ENCODE measurements around the gene ASTN1.

ASTN1 gene

GRCh38 chr1:177063648-177064047, 100.9 kb downstream of the ASTN1 start:
- no peak for DNase-seq (ENCODE audit: extremely low spot score)
- ChIA-PET CTCF (no interaction called here), POLR2A (no interaction called here)
- TF ChIP-seq LEF1 (IDR thresholded peaks at IDR 0.05; ENCODE audit: borderline replicate concordance) (no peak), NFRKB (IDR thresholded peaks at IDR 0.05) (no peak), FOXA1 (IDR thresholded peaks at IDR 0.05) (no peak), HDGF (IDR thresholded peaks at IDR 0.05; ENCODE audit: borderline replicate concordance) (no peak), ZNF384 (IDR thresholded peaks at IDR 0.05) (no peak), SP1 (IDR thresholded peaks at IDR 0.05) (no peak)

GRCh38 chr1:177054542-177054941, 110.0 kb downstream of the ASTN1 start:
- ChIA-PET CTCF (interaction anchor here (0.7 kb wide), 1 partner anchor 45 kb away, joined by 3 read pairs; no protein-coding TSS in a partner anchor), POLR2A (no interaction called here)
- DNase-seq (ENCODE audit: extremely low spot score) = no peak
- no peak for TF ChIP-seq FOXK2 (IDR thresholded peaks at IDR 0.05)
- no peak for TF ChIP-seq ELF4 (IDR thresholded peaks at IDR 0.05)
- no peak for TF ChIP-seq L3MBTL2 (conservative IDR thresholded peaks at IDR 0.05)
- TF ChIP-seq ZNF384 (IDR thresholded peaks at IDR 0.05) = no peak
- TF ChIP-seq FOXA1 (IDR thresholded peaks at IDR 0.05) = no peak
- no peak for TF ChIP-seq NFRKB (IDR thresholded peaks at IDR 0.05)
- no peak for TF ChIP-seq SUZ12 (IDR thresholded peaks at IDR 0.05)

GRCh38 chr1:177053648-177054047, 110.9 kb downstream of the ASTN1 start:
- ChIA-PET POLR2A (no interaction called here), CTCF (no interaction called here)
- no peak for TF ChIP-seq ELF4 (IDR thresholded peaks at IDR 0.05)
- no peak for TF ChIP-seq FOXK2 (IDR thresholded peaks at IDR 0.05)
- no peak for TF ChIP-seq SP1 (IDR thresholded peaks at IDR 0.05)
- TF ChIP-seq BHLHE40 (IDR thresholded peaks at IDR 0.05; ENCODE audit: borderline replicate concordance) = no peak
- TF ChIP-seq SUZ12 (IDR thresholded peaks at IDR 0.05) = no peak
- no peak for TF ChIP-seq FOXM1 (IDR thresholded peaks at IDR 0.05; ENCODE audit: borderline replicate concordance)
- no peak for TF ChIP-seq FOXA1 (IDR thresholded peaks at IDR 0.05)
- TF ChIP-seq PKNOX1 (IDR thresholded peaks at IDR 0.05) = no peak
- no peak for TF ChIP-seq ARNT (IDR thresholded peaks at IDR 0.05)
- TF ChIP-seq LEF1 (IDR thresholded peaks at IDR 0.05; ENCODE audit: borderline replicate concordance) = no peak
- TF ChIP-seq ZNF384 (IDR thresholded peaks at IDR 0.05) = no peak
- TF ChIP-seq NFRKB (IDR thresholded peaks at IDR 0.05) = no peak
- no peak for TF ChIP-seq TARDBP (IDR thresholded peaks at IDR 0.05)
- no peak for TF ChIP-seq L3MBTL2 (conservative IDR thresholded peaks at IDR 0.05)
- no peak for TF ChIP-seq HDGF (IDR thresholded peaks at IDR 0.05; ENCODE audit: borderline replicate concordance)
- TF ChIP-seq CTBP1 (IDR thresholded peaks at IDR 0.05; ENCODE audit: borderline replicate concordance) = no peak
- no peak for DNase-seq (ENCODE audit: extremely low spot score)

- no peak for TF ChIP-seq ELF4 (IDR thresholded peaks at IDR 0.05)
- TF ChIP-seq ZNF384 (IDR thresholded peaks at IDR 0.05) = no peak
- no peak for TF ChIP-seq BHLHE40 (IDR thresholded peaks at IDR 0.05; ENCODE audit: borderline replicate concordance)
- TF ChIP-seq LEF1 (IDR thresholded peaks at IDR 0.05; ENCODE audit: borderline replicate concordance) = no peak
- no peak for TF ChIP-seq FOXA1 (IDR thresholded peaks at IDR 0.05)
- no peak for TF ChIP-seq ARNT (IDR thresholded peaks at IDR 0.05)
- no peak for TF ChIP-seq NFRKB (IDR thresholded peaks at IDR 0.05)
- TF ChIP-seq CTBP1 (IDR thresholded peaks at IDR 0.05; ENCODE audit: borderline replicate concordance) = no peak
- no peak for TF ChIP-seq HDGF (IDR thresholded peaks at IDR 0.05; ENCODE audit: borderline replicate concordance)
- no peak for DNase-seq (ENCODE audit: extremely low spot score)
- ChIA-PET CTCF (no interaction called here), POLR2A (no interaction called here)
These were observed 116.0 kb downstream of the ASTN1 start for GRCh38 chr1:177048314-177049069.

- ChIA-PET CTCF (no interaction called here), POLR2A (no interaction called here)
- no peak for DNase-seq (ENCODE audit: extremely low spot score)
- TF ChIP-seq HDGF (IDR thresholded peaks at IDR 0.05; ENCODE audit: borderline replicate concordance) (no peak), LEF1 (IDR thresholded peaks at IDR 0.05; ENCODE audit: borderline replicate concordance) (no peak), TARDBP (IDR thresholded peaks at IDR 0.05) (no peak), PKNOX1 (IDR thresholded peaks at IDR 0.05) (no peak)
These were observed 119.4 kb downstream of the ASTN1 start for GRCh38 chr1:177045151-177045550.

GRCh38 chr1:177044390-177044789, 120.1 kb downstream of the ASTN1 start:
- DNase-seq (ENCODE audit: extremely low spot score) = no peak
- ChIA-PET POLR2A (no interaction called here), CTCF (no interaction called here)
- TF ChIP-seq SUZ12 (IDR thresholded peaks at IDR 0.05) (no peak), ELF4 (IDR thresholded peaks at IDR 0.05) (no peak), CTBP1 (IDR thresholded peaks at IDR 0.05; ENCODE audit: borderline replicate concordance) (no peak), FOXA1 (IDR thresholded peaks at IDR 0.05) (no peak), LEF1 (IDR thresholded peaks at IDR 0.05; ENCODE audit: borderline replicate concordance) (no peak), FOXM1 (IDR thresholded peaks at IDR 0.05; ENCODE audit: borderline replicate concordance) (no peak), NFRKB (IDR thresholded peaks at IDR 0.05) (no peak), TARDBP (IDR thresholded peaks at IDR 0.05) (no peak), HDGF (IDR thresholded peaks at IDR 0.05; ENCODE audit: borderline replicate concordance) (no peak), BHLHE40 (IDR thresholded peaks at IDR 0.05; ENCODE audit: borderline replicate concordance) (no peak), FOXK2 (IDR thresholded peaks at IDR 0.05) (no peak), SP1 (IDR thresholded peaks at IDR 0.05) (no peak), ZNF384 (IDR thresholded peaks at IDR 0.05) (no peak), ARNT (IDR thresholded peaks at IDR 0.05) (no peak), L3MBTL2 (conservative IDR thresholded peaks at IDR 0.05) (no peak), PKNOX1 (IDR thresholded peaks at IDR 0.05) (no peak)

Data from HEK293T (cell line).